NK-92 treated with Interleukin-12 subunit alpha and Interleukin-12 subunit beta, amount 100 ng/mL, for 24 hours (cell line): ENCODE measurements around the gene SEMA4G.

Source experiments
- DNase-seq: peaks from one replicate; lab custom pipeline; 2025; lab: John Stamatoyannopoulos, UW

Gene SEMA4G

GRCh38 chr10:100969187-100970075 lies at the start of gene SEMA4G:
SEMA4G (plus strand) TSS chr10:100969504; CDS start chr10:100972913, 3,409 bp downstream.
- DNase-seq, result no peak

GRCh38 chr10:100923580-100923979 lies 45.7 kb upstream of the SEMA4G start:
- DNase-seq, result no peak

GRCh38 chr10:100927266-100927665 lies 42.0 kb upstream of the SEMA4G start:
- DNase-seq, result no peak

GRCh38 chr10:100928039-100928438 lies 41.3 kb upstream of the SEMA4G start:
- no peak for DNase-seq

GRCh38 chr10:100930368-100930767 lies 38.9 kb upstream of the SEMA4G start:
- no peak for DNase-seq

GRCh38 chr10:100934084-100934659 lies 35.1 kb upstream of the SEMA4G start:
- no peak for DNase-seq

- no peak for DNase-seq
Observed at GRCh38 chr10:100939763-100940344, 29.4 kb upstream of the SEMA4G start.

- no peak for DNase-seq
Observed at GRCh38 chr10:100942229-100942628, 27.1 kb upstream of the SEMA4G start.

GRCh38 chr10:100943508-100943907 lies 25.8 kb upstream of the SEMA4G start:
- DNase-seq, result no peak

GRCh38 chr10:100945754-100946153 lies 23.6 kb upstream of the SEMA4G start:
- no peak for DNase-seq

GRCh38 chr10:100948916-100949315 lies 20.4 kb upstream of the SEMA4G start:
- no peak for DNase-seq

- no peak for DNase-seq
Observed at GRCh38 chr10:100960251-100960650, 9.1 kb upstream of the SEMA4G start.

- no peak for DNase-seq
Observed at GRCh38 chr10:100962351-100963080, 6.8 kb upstream of the SEMA4G start.

- DNase-seq, result no peak
Observed at GRCh38 chr10:100963826-100964225, 5.5 kb upstream of the SEMA4G start.

- no peak for DNase-seq
Observed at GRCh38 chr10:100965820-100966219, 3.5 kb upstream of the SEMA4G start.

GRCh38 chr10:100966887-100967286 lies 2.4 kb upstream of the SEMA4G start:
- no peak for DNase-seq

- no peak for DNase-seq
Observed at GRCh38 chr10:100967332-100967731, 2.0 kb upstream of the SEMA4G start.

GRCh38 chr10:100968062-100968736 lies 1.1 kb upstream of the SEMA4G start:
- no peak for DNase-seq

- no peak for DNase-seq
Observed at GRCh38 chr10:100968863-100969186, 479 bp upstream of the SEMA4G start.

GRCh38 chr10:100970076-100970913 lies 991 bp downstream of the SEMA4G start:
- DNase-seq, result no peak
